A549 (cell line): ENCODE data around the gene TRIP6. TPM values are rescaled to one million over a fixed set of nuclear protein-coding genes. Genes with fewer than 3 reads are reported as not detected.

Source experiments
- CBX8 ChIP-seq: fragments of 200-600 bp; sonication (generic); IDR thresholded peaks from 2 replicates; pipeline ENCODE4 v1.6.1; 2016
- EHF ChIP-seq: fragments of 250-450 bp; sonication (Bioruptor Pico); IDR thresholded peaks from 2 replicates; pipeline ENCODE4 v1.5.0; 2020; ENCODE audit warnings: mild to moderate bottlenecking
- ESRRA ChIP-seq: fragments of 150-350 bp; IDR thresholded peaks from 2 replicates; pipeline ENCODE4 v1.6.1; 2014; ENCODE audit warnings: mild to moderate bottlenecking, low read length, borderline replicate concordance
- FOSB ChIP-seq: fragments of 250-450 bp; sonication (Bioruptor Pico); IDR thresholded peaks from 2 replicates; pipeline ENCODE4 v1.5.0; 2020; ENCODE audit warnings: mild to moderate bottlenecking, moderate library complexity
- FOSL2 ChIP-seq, 2 experiments: fragments of 450-650 bp in 1 of 2; fragments of >200 bp in 1 of 2; sonication (Bioruptor Twin) in 1 of 2; formaldehyde crosslinking; IDR thresholded peaks; 2 replicates each; pipeline versions ENCODE4 v1.5.0 to v1.6.1; 2016 to 2020; ENCODE audit warnings: mild to moderate bottlenecking in 1 of 2, moderate library complexity in 1 of 2
- GATA3 ChIP-seq: IDR thresholded peaks from 2 replicates; pipeline ENCODE4 v1.6.1; 2012; ENCODE audit warnings: borderline replicate concordance
- HEYL ChIP-seq: fragments of 250-450 bp; sonication (Bioruptor Pico); IDR thresholded peaks from 2 replicates; pipeline ENCODE4 v1.8.0; 2021; ENCODE audit warnings: mild to moderate bottlenecking, moderate library complexity
- HOXA7 ChIP-seq: fragments of 250-450 bp; sonication (Bioruptor Pico); IDR thresholded peaks from 2 replicates; pipeline ENCODE4 v1.5.0; 2020; ENCODE audit warnings: mild to moderate bottlenecking, moderate library complexity
- JUN ChIP-seq, 2 experiments: fragments of >200 bp; sonication (Bioruptor Twin); formaldehyde crosslinking; IDR thresholded peaks; 2 replicates in 1 of 2; 3 replicates in 1 of 2; pipeline ENCODE4 v1.6.1; 2016 to 2017
- JUNB ChIP-seq: fragments of >200 bp; sonication (Bioruptor Twin); formaldehyde crosslinking; IDR thresholded peaks from 2 replicates; pipeline ENCODE4 v1.6.1; 2016
- KDM5A ChIP-seq: fragments of 200-600 bp; sonication (generic); IDR thresholded peaks from 2 replicates; pipeline ENCODE4 v1.6.1; 2016; ENCODE audit warnings: antibody characterized with exemption, mild to moderate bottlenecking
- MAZ ChIP-seq: fragments of 150-350 bp; IDR thresholded peaks from 2 replicates; pipeline ENCODE4 v1.6.1; 2014; ENCODE audit warnings: antibody characterized with exemption, low read depth, low read length, borderline replicate concordance
- MYC ChIP-seq: IDR thresholded peaks from 2 replicates; pipeline ENCODE4 v1.6.1; 2012; ENCODE audit warnings: mild to moderate bottlenecking, inconsistent platforms, low read length, improper control_type of control experiment, borderline replicate concordance
- NFE2L2 ChIP-seq: fragments of 150-350 bp; conservative IDR thresholded peaks from 2 replicates; pipeline ENCODE4 v1.6.1; 2014; ENCODE audit warnings: low read length
- PHF8 ChIP-seq: fragments of 200-600 bp; sonication (generic); IDR thresholded peaks from 2 replicates; pipeline ENCODE4 v1.6.1; 2016; ENCODE audit warnings: low read depth, mild to moderate bottlenecking, antibody characterized with exemption, moderate library complexity, borderline replicate concordance
- POLR2A ChIP-seq: IDR thresholded peaks from 2 replicates; pipeline ENCODE4 v1.6.1; 2012; ENCODE audit warnings: mild to moderate bottlenecking, low read length
- POLR2AphosphoS2 ChIP-seq: conservative IDR thresholded peaks from 2 replicates; pipeline ENCODE4 v1.6.1; 2012; ENCODE audit warnings: low read length, improper control_type of control experiment, inconsistent platforms
- TP53 ChIP-seq: fragments of 250-450 bp; sonication (Bioruptor Pico); IDR thresholded peaks from 2 replicates; pipeline ENCODE4 v1.5.0; 2021; ENCODE audit warnings: mild to moderate bottlenecking, moderate library complexity
- ZFP36 ChIP-seq: fragments of 450-650 bp; IDR thresholded peaks from 2 replicates; pipeline ENCODE4 v1.6.1; 2014; ENCODE audit warnings: borderline replicate concordance; ENCODE audit not compliant: partially characterized antibody
- ZNF302 ChIP-seq: fragments of 250-450 bp; sonication (Bioruptor Pico); IDR thresholded peaks from 2 replicates; pipeline ENCODE4 v1.9.0; 2021; ENCODE audit warnings: inconsistent platforms, mild to moderate bottlenecking, moderate library complexity
- ZSCAN20 ChIP-seq: fragments of 250-450 bp; sonication (Bioruptor Pico); IDR thresholded peaks from 2 replicates; pipeline ENCODE4 v1.8.0; 2022; ENCODE audit warnings: mild to moderate bottlenecking, moderate library complexity
- polyA plus RNA-seq, 4 experiments: library from polyadenylated mRNA; depleted of rRNA in 3 of 4; stranded (reverse); fragments of >200 nt; fragmentation: RNase III in 1 of 4; extraction: RNeasy Plus Mini Kit Qiagen cat#74134 plus additional on column Dnase treatment in 1 of 4; gene quantifications; 2 replicates in 3 of 4; 3 replicates in 1 of 4; pipeline ENCODE4 v1.2.3, GENCODE V29; 2011 to 2017
- TF ChIP-seq, protein P1 (sequence below): IDR thresholded peaks from 2 replicates; pipeline ENCODE4 v1.6.1; 2012
- TF ChIP-seq, protein P2 (sequence below): fragments of 150-350 bp; IDR thresholded peaks from 2 replicates; pipeline ENCODE4 v1.6.1; 2014; ENCODE audit warnings: low read depth, mild to moderate bottlenecking, low read length
- TF ChIP-seq, protein P3 (sequence below): IDR thresholded peaks from 2 replicates; pipeline ENCODE4 v1.6.1; 2012; ENCODE audit warnings: low read depth, borderline replicate concordance
- TF ChIP-seq, protein P4 (sequence below): fragments of 450-650 bp; IDR thresholded peaks from 2 replicates; pipeline ENCODE4 v1.6.1; 2014; ENCODE audit warnings: antibody characterized with exemption
- TF ChIP-seq, protein P5 (sequence below): fragments of 200-600 bp; sonication (generic); IDR thresholded peaks from 2 replicates; pipeline ENCODE4 v1.6.1; 2016; ENCODE audit warnings: antibody characterized with exemption, mild to moderate bottlenecking, moderate library complexity
- TF ChIP-seq, protein P6 (sequence below): fragments of >200 bp; sonication (Bioruptor Twin); formaldehyde crosslinking; IDR thresholded peaks from 2 replicates; pipeline ENCODE4 v1.6.1; 2016

Gene TRIP6
- polyA plus RNA-seq, 2 of the 4 experiments (the other 2 are of a cell fraction), result 18.0 to 38.5 TPM

DNA sequence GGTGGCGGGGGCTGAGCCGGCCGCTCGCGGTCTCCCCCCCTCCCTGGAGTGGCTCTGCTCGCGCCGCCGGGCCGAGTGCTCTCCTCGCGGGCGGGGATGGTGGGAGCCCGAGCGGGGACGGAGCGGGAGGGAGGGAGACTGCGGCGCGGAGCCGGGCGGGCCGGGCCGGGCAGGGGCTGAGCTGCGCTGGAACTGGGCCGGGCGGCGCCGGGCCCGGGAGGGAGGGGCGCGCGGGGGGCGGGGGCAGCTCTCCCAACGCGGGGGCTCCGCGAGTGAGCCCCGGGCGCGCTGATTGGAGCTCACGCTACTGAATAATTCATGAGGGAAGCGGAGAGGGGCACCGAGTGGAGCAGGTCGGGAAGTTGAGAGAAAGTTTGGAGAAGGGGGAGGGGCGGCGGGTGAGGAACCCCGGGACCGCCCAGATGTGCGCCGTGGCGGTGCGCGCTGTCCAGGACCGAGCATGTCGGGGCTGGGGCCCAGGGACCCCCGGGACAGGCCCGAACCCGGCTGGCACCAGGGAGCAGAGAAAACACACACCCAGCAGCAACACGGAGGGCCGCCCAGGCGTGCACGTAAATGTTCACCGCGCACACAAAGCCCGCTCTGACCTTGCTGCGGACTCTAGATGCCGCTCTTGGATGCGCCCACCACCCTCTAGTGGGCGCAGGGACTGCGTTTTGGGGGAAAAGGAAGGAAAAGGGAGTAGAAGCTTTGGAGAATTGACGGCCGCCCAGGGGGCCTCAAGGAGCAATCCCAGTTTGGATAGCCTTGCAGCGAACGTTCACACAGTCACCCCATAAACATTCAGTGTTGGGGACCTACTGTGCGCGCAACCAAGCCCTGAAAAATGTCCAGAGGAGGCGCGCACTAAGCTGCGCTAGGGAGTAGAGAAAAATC lies 39.6 kb upstream of the TRIP6 start, which contains the start of gene EPHB4 (continued):
- TF ChIP-seq, protein P1, sequence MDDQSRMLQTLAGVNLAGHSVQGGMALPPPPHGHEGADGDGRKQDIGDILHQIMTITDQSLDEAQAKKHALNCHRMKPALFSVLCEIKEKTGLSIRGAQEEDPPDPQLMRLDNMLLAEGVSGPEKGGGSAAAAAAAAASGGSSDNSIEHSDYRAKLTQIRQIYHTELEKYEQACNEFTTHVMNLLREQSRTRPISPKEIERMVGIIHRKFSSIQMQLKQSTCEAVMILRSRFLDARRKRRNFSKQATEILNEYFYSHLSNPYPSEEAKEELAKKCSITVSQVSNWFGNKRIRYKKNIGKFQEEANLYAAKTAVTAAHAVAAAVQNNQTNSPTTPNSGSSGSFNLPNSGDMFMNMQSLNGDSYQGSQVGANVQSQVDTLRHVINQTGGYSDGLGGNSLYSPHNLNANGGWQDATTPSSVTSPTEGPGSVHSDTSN, result no peak
- TF ChIP-seq FOSL2 (IDR thresholded peaks at IDR 0.05), result no peak
- TF ChIP-seq FOSL2 (CRISPR knock-in tag; IDR thresholded peaks at IDR 0.05), result no peak
- TF ChIP-seq CBX8, result no peak
- no peak for TF ChIP-seq KDM5A
- no peak for TF ChIP-seq ZNF302 (CRISPR knock-in tag)
- TF ChIP-seq PHF8, result peak; percentile 47; the same call in 1 of the 2 replicates
- no peak for TF ChIP-seq POLR2AphosphoS2
- TF ChIP-seq, protein P2, sequence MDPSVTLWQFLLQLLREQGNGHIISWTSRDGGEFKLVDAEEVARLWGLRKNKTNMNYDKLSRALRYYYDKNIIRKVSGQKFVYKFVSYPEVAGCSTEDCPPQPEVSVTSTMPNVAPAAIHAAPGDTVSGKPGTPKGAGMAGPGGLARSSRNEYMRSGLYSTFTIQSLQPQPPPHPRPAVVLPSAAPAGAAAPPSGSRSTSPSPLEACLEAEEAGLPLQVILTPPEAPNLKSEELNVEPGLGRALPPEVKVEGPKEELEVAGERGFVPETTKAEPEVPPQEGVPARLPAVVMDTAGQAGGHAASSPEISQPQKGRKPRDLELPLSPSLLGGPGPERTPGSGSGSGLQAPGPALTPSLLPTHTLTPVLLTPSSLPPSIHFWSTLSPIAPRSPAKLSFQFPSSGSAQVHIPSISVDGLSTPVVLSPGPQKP, result no peak
- TF ChIP-seq MYC, result no peak
- TF ChIP-seq POLR2A, result peak; percentile 75
- no peak for TF ChIP-seq HOXA7
- TF ChIP-seq EHF, result no peak
- TF ChIP-seq ESRRA, result no peak
- 0 out of 2 replicates have a peak, but pooled peaks have one; percentile 26 for TF ChIP-seq FOSB
- TF ChIP-seq JUN (IDR thresholded peaks at IDR 0.05), result peak; percentile 25 to 50; a peak in 2 of 5 replicates
- TF ChIP-seq, protein P3, sequence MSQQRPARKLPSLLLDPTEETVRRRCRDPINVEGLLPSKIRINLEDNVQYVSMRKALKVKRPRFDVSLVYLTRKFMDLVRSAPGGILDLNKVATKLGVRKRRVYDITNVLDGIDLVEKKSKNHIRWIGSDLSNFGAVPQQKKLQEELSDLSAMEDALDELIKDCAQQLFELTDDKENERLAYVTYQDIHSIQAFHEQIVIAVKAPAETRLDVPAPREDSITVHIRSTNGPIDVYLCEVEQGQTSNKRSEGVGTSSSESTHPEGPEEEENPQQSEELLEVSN, result peak; percentile 57; the same call in 1 of the 2 replicates
- no peak for TF ChIP-seq HEYL
- TF ChIP-seq JUNB, result no peak
- TF ChIP-seq GATA3, result no peak
- TF ChIP-seq, protein P4, sequence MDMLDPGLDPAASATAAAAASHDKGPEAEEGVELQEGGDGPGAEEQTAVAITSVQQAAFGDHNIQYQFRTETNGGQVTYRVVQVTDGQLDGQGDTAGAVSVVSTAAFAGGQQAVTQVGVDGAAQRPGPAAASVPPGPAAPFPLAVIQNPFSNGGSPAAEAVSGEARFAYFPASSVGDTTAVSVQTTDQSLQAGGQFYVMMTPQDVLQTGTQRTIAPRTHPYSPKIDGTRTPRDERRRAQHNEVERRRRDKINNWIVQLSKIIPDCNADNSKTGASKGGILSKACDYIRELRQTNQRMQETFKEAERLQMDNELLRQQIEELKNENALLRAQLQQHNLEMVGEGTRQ, result no peak
- TF ChIP-seq NFE2L2, result no peak
- no peak for TF ChIP-seq TP53
- TF ChIP-seq, protein P5, sequence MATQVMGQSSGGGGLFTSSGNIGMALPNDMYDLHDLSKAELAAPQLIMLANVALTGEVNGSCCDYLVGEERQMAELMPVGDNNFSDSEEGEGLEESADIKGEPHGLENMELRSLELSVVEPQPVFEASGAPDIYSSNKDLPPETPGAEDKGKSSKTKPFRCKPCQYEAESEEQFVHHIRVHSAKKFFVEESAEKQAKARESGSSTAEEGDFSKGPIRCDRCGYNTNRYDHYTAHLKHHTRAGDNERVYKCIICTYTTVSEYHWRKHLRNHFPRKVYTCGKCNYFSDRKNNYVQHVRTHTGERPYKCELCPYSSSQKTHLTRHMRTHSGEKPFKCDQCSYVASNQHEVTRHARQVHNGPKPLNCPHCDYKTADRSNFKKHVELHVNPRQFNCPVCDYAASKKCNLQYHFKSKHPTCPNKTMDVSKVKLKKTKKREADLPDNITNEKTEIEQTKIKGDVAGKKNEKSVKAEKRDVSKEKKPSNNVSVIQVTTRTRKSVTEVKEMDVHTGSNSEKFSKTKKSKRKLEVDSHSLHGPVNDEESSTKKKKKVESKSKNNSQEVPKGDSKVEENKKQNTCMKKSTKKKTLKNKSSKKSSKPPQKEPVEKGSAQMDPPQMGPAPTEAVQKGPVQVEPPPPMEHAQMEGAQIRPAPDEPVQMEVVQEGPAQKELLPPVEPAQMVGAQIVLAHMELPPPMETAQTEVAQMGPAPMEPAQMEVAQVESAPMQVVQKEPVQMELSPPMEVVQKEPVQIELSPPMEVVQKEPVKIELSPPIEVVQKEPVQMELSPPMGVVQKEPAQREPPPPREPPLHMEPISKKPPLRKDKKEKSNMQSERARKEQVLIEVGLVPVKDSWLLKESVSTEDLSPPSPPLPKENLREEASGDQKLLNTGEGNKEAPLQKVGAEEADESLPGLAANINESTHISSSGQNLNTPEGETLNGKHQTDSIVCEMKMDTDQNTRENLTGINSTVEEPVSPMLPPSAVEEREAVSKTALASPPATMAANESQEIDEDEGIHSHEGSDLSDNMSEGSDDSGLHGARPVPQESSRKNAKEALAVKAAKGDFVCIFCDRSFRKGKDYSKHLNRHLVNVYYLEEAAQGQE, result no peak
- no peak for TF ChIP-seq MAZ
- TF ChIP-seq ZFP36, result no peak
- TF ChIP-seq ZSCAN20 (CRISPR knock-in tag), result no peak
- TF ChIP-seq, protein P6, sequence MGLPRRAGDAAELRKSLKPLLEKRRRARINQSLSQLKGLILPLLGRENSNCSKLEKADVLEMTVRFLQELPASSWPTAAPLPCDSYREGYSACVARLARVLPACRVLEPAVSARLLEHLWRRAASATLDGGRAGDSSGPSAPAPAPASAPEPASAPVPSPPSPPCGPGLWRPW, result no peak
